GM18498 (cell line): Measurements from ENCODE around the gene UTRN.

Experiments
- ATAC-seq: cut with Tn5 transposase; IDR thresholded peaks from one replicate; pipeline ENCODE4 v1.9.1; 2021; ENCODE audit warnings: mild to moderate bottlenecking, moderate library complexity; ENCODE audit not compliant: unreplicated experiment

UTRN gene

DNA sequence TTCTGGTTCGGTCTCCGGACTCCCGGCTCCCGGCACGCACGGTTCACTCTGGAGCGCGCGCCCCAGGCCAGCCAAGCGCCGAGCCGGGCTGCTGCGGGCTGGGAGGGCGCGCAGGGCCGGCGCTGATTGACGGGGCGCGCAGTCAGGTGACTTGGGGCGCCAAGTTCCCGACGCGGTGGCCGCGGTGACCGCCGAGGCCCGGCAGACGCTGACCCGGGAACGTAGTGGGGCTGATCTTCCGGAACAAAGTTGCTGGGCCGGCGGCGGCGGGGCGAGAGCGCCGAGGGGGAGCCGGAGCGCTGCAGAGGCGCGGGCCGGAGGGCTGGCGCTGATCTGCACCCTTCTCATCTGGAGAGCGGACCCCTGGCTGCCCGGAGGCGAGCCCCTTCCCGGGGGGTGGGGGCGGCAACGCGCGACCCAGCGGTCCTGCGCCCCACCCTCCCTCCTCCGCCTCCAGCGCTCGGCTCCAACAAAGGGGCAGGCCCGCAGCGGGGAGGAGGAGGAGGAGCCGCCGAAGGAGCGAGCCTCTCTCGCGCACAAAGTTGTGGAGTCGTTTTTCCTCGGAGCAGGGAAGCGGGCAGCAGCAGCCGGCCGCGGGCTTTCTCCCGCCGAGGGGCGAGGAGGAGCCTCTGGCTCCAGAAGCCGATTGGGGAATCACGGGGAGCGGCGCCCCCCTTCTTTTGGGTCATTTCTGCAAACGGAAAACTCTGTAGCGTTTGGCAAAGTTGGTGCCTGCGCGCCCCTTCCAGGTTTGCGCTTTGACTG, at the start of gene UTRN:
TSS of gene UTRN (plus strand) at position 553 of the 765 bp plus-strand sequence. CDS start 6,494 bp downstream, outside the sequence.
- peak; percentile 70 for ATAC-seq

DNA sequence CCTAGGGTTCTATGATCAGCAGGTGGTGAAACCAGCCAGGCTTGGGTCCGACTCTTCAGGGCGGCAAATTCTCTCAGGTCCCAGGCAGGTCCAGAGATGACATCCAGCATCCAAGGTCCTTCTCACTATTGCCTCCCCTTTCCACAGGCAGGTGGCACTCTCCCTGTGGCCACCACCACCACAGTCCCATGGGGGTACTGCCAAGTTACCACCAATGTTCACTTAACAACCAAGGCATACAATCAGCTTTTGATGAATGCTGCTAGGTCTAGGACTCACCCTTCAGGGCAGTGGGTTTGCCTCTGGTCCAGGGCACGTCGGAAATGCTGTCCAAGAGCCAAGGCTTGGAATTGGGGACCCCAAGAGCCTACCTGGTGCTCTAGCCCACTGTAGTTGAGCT, 40.4 kb upstream of the UTRN start:
- no peak for ATAC-seq

DNA sequence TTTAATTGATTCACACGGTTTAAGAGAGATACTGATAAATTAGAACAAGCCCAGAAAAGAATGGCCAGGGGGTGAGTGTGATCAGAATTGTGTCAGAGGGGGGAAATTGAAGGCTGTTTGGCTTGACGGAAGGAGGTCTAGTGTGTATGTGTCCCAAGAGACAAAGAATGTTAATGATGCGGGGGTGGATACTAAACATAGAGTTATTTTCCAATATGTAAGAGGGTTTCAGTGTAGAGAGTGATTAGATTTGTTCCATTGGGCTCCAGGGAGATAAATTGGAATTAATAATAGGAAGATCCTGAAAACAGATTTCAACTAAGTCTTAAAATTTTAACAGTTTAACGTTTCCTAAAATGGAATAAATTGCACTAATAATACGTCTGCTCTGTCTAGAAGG, 38.1 kb upstream of the UTRN start:
- no peak for ATAC-seq

DNA sequence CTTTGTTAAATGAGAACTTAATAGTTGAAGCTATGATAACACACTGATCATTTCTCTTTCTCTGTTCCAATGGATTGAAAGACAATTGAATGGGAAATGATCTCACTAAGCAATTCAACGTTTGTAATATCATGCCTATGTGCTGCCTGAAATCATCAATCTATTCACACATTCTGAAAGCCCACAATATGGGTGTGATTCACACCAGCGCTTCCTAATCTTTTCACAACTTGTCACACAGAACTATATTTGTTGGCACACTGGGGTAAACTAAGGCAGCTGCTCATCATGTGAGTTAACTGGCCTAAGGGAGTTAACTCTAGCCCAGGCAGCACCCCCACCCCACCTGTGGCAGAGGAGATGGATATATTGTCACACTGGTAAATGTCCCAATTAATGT, 37.1 kb upstream of the UTRN start:
- no peak for ATAC-seq

DNA sequence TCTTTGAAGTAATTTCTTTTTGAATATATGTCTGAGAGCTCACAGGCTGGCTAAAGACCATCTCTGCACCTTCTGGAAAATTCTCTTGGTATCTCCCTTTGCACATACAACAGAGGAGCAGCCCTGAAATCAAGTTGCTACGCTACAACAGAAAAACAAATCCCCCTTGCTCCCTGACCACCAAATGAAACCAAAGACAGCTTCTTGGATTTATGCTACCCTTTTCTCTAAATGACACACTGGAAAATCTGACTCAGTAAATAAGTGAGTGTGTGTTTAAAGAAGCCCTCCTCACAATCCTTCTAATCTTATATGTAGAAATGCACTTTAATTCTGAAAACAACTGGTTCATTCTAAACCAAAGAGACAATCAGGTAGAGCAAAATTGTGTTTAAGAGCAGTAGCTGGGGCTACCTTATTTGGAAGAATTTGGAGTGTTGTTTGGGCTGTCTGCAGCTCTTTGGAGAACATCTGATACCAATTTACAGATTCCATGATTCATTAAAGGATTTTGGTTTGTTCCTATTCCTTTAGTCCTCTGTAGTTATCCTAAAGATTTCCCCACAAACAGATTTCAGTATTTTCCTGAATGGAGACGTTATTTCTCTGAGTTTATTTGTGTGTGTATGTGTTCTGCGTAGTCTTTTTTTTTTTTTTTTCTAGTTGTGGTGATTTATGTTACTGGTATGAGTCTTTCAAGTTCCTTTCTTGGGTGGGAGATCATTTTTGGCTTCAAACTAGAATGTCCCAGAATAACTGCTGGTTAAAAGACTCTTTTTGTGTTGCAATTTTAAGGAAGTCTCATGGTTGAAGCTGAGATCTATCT, 36.4 kb upstream of the UTRN start:
- no peak for ATAC-seq

DNA sequence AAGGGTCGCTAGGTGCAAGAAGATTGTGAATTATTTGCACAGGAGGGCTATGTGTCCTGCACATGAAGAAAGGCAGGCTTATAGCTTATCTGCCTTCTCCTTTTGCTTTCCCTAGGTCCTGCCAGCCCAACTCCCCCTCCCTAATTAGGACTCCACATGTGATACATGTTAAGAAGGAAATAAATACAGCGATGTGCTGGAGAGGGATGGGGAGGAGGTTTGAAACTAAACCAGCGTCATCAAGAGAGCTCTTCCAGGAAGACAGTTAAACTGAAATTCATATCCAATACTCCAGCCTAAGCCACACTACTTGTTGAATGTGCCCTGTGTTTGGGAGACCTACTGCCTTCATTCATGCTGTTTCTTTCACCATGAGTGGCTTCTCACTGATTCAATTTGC, 34.9 kb upstream of the UTRN start:
- no peak for ATAC-seq

DNA sequence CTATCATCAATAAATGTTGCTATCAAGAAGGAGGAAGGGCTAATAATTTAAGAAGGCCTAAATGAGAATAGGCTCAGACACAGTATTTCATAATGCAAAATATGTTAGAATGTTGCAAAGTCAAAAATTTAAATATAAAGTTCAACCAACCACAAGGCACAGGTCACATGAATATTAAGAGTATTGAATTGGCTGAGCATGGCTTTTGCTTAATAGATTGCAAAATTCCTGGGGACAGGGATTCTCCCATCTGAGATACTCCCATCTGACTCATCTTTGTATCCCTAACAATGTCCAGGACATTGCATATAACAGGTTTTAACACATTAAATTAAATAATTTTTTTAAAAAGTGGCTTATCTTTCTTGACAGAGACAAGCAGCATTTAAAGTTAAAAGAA, 32.9 kb upstream of the UTRN start:
- ATAC-seq: no peak

DNA sequence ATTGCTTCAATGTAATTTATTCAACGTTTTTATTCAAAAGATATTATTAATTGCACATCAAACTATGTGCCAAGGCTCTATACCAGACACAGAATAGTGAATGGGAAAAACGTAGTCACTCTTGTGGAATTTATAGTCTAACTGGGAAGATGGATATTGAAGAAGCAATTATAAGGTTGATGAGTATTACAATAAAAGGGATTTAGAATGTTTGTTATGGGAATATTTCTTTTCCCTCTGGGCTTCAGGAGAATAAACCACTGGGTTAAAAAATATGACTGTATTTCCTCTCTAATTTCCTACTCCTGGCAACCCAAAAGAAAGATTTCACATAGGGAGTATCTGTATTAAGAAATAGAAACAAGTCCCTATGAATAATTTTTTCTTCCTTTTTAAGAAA, 25.1 kb upstream of the UTRN start:
- ATAC-seq: no peak

DNA sequence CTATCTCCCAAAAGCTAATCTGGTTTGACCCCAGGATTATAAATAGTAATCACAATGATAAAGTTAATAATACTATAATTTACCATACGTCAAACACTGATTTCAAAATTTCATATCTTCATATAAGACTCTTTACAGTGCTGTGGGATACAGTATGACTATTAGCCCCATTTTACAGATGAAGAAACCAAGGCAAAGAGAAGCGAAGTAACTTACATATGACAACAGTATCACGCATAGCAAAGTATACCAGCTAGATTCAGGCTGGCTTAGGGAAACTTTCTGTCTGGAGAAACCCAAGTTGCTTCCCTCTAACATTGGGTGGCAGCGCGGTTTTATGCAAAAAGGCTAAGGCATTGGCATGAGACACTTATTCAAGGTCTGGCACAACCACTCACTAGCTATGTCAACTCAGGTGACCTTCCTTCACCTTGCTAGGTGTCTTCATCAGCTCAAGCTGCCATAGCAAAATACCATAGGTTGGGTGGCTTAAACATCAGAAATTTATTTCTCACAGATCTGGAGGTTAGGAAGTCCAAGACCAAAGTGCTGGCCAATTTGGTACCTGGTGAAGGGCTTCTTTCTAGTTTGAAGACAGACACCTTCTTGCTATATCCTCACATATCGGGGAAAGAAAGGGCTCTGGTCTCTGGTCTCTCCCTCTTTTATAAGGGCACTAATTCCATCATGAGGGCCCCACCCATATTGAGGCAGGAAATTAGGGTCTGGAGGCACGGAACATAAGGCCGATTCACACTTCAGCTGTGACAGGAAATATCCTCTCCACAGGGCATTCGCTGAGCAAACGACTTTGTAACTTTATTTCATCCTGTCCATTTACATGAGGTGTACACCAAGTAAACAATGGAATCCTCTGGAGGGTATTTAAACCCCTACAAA, 22.4 kb upstream of the UTRN start:
- ATAC-seq: no peak

DNA sequence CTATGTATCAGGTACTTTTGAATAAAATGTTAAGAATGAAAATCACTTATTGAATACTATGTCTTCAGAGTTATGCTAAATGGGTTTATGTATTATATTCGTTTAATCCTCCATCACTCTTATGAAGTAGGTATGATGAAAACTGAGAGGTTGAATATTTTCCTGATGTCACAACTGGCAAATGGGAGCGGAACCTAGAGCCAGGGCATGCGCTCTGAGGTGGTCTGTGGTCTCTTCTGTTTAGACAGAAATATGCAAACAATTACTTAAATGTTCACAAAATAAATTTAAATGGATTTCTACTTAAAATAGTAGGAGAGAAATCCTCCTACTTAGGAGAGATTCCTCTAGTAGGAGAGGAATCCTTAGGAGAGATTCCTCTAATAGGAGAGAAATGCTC, 21.3 kb upstream of the UTRN start:
- no peak for ATAC-seq

DNA sequence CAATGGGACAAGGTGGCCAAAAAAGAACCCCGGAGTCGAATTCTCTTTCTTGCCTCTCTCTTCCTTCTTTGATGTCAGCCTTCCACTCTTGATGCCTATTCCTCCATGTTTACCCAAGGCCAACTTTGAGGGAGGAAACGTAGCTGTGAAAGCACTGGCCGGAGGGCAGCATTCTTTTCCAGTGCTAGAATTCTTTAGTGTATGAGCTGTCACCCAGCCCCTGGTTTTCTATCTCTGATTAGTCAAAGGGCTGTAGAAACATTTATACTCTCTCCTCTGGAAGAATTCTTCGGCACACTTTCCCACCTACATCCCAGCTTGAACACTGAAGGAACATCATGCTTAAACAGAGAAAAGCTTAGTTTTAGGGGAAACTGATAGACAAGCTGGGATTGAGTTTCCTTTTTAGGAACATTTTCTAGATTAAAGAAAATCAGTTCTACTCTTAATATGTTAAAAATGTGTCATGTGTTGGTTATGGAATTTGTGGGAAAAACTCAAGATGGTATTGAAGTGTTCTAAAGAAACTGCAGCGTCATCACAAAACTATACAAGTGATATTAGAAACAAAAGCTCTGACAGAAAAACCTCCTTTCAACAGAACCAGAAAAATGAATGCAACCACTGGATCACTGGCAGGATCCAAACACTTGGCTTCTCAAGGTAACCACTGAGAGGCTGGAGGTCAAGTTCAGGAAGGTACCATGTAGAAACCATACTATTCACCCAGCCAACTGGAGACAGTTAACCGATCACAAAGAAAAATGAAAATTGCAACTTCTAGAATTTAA, 20.7 kb upstream of the UTRN start:
- ATAC-seq: no peak

DNA sequence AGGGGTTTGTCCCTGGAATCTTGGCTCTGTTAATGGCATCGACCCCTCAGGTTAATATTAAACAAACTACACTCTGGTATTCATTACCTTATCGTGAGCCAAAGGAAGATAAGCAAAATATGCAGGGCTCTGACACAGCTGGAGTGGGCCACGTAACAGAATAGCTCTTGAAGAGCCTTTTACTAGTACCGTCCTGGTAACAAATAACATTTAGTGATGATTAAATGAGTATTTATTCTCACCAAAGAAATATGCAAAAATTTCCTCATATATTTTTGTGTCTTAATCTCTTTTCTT, 20.1 kb upstream of the UTRN start:
- ATAC-seq: no peak

DNA sequence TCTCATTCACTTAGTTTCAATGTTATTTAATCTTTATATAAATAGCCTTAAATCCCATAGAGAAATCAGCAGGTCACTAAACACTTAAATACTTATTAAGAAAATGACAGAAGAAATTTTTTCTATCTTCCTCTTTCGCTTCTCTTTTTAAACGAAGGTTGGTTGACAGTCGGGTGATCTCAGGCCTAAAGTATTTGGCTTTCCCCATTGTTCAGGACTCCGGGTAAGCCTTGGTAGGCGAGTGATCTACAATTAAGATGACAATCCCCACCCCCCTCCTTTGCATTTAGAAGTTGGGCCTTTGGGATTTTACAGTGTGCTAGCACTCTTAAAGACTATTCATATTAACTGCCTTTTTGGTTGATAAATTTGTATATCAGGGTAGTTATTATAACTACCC, 19.7 kb upstream of the UTRN start:
- peak; percentile 78 for ATAC-seq

DNA sequence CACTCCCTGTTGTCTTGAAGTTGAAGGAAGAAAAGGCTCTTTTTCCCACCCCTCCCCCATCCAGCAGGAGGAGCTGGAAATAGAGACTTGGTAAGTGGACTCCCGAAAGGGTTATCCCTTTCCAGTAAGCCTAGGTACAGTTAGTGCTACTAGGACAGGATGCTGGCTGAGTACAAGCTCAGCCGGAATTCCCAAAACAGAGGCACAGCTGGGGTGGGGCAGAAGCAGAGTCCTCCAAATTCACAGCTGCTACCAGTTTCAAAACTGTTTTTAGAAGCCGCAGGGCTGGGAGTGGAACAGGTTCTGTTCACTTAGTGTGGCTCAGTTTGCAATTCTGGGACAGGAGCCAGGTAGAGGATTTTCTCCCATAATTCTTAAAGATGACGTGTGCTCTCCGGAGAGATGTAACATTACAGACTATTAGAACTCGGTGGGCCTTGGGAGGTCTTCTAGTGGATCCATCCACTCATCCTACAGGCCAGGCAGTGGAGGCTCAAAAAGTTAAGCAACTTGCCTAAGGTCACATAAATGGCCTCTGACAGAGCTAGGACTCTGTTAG, 19.0 kb upstream of the UTRN start:
- ATAC-seq: no peak

DNA sequence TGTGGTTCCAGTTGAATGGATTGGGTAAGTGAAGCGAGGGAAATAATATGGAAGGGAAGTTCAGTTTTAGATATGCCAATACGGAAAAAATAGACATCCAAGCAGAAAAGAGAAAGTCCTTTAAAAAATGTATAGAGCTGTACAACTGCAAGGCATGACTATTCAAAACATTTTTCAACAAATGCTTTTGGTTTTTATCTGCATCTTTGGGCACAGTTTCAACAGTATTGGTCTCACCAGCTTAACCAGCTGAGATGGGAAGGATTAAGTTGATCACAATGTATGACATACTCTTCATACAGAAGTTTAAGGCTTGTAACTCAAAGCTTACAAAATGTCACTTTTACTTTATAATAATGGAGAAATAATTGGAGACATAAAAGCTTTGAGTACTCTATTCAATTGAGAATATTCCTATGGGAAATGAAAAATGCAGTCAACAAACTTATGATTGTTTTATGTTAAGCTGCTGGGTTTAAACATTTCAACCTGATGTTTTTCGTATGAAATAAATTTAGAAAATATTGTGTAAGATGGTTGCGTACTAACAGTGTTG, 16.3 kb upstream of the UTRN start:
- ATAC-seq: no peak

DNA sequence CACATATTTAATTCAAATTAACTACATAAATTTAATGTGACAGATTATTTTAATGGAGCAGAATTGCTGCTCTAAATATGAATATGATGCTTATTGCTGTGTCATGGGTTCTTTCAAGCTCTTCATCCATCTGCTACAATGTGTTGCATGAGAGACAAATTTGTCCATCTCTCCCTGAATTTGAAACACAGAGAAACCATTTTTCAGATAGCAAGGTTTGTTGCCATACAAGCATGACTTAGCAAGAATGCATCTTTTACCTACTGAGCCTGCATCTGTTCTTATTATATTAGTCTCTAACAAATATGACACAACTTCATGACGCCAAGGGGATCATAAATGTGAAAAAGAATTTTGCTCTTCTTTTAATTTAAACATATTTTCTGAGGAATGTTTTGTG, 8.0 kb upstream of the UTRN start:
- no peak for ATAC-seq

DNA sequence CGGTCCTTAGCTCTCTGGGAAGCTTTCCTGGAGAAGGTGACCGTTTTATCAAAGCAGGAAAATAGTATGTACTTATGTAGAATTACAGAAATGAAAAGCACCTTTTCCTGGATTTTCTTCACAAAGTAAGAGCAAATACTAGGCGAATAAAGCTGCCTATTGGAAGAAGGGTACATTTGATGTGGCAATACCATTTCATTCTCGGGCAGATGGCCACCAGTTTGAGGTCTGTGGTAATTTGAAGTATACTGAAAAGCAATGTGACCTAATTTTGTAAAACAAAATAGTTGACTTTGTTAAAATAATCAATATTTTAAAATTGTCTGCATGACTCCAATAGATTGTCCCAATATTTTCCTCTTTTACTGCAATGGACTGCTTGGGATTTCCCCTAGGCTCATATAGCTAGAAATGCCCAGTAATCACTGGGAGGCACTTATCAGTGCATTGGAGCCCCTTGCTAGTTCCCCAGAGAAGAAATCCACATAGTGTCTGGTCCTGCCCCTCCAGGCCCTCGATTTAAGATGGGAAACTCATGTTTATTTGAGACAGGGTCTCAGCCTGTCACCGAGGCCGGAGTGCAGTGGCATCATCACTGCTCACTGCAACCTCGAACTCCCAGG, 7.4 kb upstream of the UTRN start:
- ATAC-seq: no peak

DNA sequence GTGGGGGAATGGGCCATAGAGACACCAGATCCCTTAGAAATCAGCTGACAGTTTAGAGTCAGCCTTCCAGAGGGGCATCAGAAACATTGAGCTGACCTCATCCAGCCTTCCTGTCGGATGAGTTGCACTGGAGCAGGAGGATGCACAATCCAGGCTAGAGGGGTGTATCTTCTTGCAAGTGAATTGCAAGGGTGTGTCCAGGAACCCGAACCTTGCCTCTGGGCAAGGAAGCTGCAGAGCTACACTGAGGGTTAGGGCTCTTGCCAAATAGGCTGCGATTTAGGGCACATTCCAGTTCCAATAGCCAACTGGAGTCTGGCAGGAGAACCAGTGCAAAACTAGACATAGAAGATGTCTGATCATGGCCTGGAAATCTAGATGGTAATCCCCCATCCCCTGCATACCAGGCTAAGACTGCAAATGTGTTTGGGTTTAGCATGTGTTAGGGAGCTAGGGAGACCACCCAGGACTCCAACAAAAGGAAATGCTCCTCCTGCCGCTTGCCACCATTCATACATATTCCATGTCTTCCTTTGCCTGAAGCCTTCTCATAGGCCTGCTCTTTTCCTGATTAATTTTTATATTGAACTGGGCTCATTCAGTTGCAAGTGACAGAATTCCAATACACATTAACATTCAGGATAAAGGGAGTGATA, 6.3 kb upstream of the UTRN start:
- no peak for ATAC-seq

DNA sequence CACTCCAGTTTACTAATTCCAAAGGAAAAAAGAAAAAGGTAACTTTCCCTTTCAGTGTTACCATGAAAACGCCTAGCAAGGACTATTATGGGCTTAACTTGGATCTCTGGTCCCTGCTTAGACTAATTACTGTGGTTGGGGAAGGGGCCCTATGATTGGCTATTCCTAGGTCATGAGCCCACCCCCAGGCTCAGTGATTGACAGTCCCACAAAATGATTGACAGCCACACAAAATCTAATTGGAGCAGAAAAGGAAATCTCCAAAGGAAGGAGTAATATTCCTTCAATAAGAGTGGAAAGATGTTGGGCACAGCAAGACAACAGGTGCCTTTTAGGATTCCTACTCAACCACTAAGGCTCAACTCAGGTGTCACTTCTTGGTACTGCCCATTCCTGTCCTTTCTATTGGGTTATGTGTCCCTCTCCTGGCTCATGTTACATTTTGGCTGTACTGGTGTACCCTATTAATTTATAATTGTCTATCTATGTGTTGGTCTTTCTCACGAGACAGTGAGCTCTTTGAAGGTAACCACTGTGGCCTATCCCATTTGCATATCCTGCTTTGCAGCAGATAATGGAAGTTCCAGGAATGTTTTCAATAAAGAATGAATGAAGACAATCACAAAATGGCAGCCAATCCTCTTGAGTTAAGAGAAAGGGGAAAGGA, 5.5 kb upstream of the UTRN start:
- ATAC-seq: no peak
